Measurements from ENCODE around the gene MDFIC2.

Gene MDFIC2

DNA sequence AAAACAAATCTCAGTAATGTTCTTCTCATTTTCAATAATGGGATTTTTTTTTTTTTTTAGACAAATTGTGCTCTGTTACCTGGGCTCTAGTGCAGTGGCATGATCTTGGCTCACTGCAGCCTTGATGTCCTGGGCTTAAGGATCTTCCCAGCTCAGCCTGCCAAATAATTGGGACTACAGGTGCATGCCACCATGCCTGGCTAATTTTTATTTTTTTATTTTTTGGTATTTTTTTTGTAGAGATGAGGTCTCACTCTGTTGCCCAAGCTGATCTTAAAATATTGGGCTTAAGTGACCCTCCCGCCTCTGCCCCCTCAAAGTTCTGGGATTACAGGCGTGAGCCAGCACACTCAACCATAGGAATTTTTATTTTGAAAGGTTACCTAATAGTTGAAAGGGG, 126.2 kb downstream of the MDFIC2 start:
- TF ChIP-seq, protein P1, sequence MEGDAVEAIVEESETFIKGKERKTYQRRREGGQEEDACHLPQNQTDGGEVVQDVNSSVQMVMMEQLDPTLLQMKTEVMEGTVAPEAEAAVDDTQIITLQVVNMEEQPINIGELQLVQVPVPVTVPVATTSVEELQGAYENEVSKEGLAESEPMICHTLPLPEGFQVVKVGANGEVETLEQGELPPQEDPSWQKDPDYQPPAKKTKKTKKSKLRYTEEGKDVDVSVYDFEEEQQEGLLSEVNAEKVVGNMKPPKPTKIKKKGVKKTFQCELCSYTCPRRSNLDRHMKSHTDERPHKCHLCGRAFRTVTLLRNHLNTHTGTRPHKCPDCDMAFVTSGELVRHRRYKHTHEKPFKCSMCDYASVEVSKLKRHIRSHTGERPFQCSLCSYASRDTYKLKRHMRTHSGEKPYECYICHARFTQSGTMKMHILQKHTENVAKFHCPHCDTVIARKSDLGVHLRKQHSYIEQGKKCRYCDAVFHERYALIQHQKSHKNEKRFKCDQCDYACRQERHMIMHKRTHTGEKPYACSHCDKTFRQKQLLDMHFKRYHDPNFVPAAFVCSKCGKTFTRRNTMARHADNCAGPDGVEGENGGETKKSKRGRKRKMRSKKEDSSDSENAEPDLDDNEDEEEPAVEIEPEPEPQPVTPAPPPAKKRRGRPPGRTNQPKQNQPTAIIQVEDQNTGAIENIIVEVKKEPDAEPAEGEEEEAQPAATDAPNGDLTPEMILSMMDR (IDR thresholded peaks at IDR 0.05; ENCODE audit: low read length) = no peak
- TF ChIP-seq EZH2 (IDR thresholded peaks at IDR 0.05; ENCODE audit: borderline replicate concordance, low read length) = no peak
- Histone ChIP-seq H3K27ac (ENCODE audit: low read depth, low read length, poor library complexity, severe bottlenecking) (no peak overlapping the region), H3K4me3 (ENCODE audit: low read depth, low read length, poor library complexity, severe bottlenecking) (no peak overlapping the region), H3K36me3 (ENCODE audit: insufficient read depth, low read length) (no peaks in the 10 kb centered on the region), H3K4me1 (ENCODE audit: insufficient read depth, low read length, severe bottlenecking) (no peaks in the 10 kb centered on the region), H3K79me2 (ENCODE audit: insufficient read depth, low read length) (no peaks in the 10 kb centered on the region), H3K9me2 (ENCODE audit: low read depth, low read length) (no peaks in the 10 kb centered on the region), H3K9ac (ENCODE audit: low read length) (no peak overlapping the region), H3K4me2 (ENCODE audit: low read length) (no peak overlapping the region), H4K20me1 (ENCODE audit: insufficient read depth, low read length) (no peaks in the 10 kb centered on the region), H3K9me3 (ENCODE audit: low read length) (no peaks in the 10 kb centered on the region), H2AFZ (ENCODE audit: low read length) (no peak overlapping the region), H3F3A (ENCODE audit: insufficient read depth, low read length) (no peaks in the 10 kb centered on the region), H3K27me3 (ENCODE audit: insufficient read depth, low read length) (no peaks in the 10 kb centered on the region)

DNA sequence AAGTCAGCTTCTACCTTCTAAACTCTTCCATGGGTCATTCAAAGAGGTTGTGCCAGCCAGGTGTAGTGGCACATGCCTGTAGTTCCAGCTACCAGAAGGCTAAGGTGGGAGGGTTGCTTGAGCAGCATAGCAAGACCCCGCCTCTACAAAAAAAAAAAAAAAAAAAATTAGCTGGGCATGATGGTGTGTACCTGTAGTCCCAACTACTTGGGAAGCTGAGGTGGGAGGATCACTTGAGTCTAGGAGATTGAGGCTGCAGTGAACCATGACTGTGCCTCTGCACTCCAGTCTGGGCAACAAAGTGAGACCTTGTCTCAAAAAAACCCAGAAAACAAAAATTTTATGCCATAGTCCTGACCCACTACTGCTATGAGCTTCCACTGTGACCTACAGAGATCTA, 126.8 kb downstream of the MDFIC2 start:
- Histone ChIP-seq H3K9me3 (ENCODE audit: low read length) (no peaks in the 10 kb centered on the region), H3K27me3 (ENCODE audit: insufficient read depth, low read length) (no peaks in the 10 kb centered on the region), H3K4me3 (ENCODE audit: low read depth, low read length, poor library complexity, severe bottlenecking) (no peak overlapping the region), H3K4me2 (ENCODE audit: low read length) (no peak overlapping the region), H3K36me3 (ENCODE audit: insufficient read depth, low read length) (no peaks in the 10 kb centered on the region), H3K9me2 (ENCODE audit: low read depth, low read length) (no peaks in the 10 kb centered on the region), H4K20me1 (ENCODE audit: insufficient read depth, low read length) (no peaks in the 10 kb centered on the region), H3K9ac (ENCODE audit: low read length) (no peak overlapping the region), H3K27ac (ENCODE audit: low read depth, low read length, poor library complexity, severe bottlenecking) (no peak overlapping the region), H3K79me2 (ENCODE audit: insufficient read depth, low read length) (no peaks in the 10 kb centered on the region), H3F3A (ENCODE audit: insufficient read depth, low read length) (no peaks in the 10 kb centered on the region), H3K4me1 (ENCODE audit: insufficient read depth, low read length, severe bottlenecking) (no peaks in the 10 kb centered on the region), H2AFZ (ENCODE audit: low read length) (no peak overlapping the region)
- TF ChIP-seq, protein P1 (IDR thresholded peaks at IDR 0.05; ENCODE audit: low read length) = no peak
- no peak for TF ChIP-seq EZH2 (IDR thresholded peaks at IDR 0.05; ENCODE audit: borderline replicate concordance, low read length)

DNA sequence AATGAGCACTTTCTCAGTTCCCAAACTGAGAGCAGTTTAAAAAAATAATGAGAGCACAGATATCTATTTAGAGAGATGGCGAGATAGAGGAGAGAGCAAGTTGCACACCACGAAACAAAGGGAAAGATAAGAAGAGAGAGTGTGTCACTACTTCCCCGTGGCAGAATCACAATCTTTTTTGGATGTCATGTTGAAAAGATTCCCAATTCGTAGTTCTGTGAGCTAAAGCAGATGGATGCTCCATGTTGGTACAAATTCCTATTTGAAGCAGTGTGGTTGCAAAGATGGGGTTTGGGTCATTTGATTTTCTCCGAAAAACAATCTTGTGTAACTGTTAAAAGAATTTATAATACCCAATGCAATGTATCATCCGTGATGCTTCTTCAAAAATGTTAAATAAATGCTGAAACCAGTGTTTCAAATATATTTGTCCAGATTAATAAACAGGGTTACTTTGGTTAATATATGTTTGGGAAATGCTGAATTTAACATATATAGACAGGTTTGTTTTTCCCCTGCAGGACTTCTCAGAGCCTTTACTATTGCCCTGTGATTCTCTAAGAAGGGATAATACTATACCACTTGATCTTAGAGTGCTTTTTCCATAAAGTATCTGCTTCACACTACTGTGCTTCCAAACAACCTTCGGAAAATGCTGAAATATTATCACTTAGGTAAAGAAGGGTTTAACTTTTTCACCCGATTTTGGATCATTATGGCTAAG, 128.5 kb downstream of the MDFIC2 start:
- TF ChIP-seq, protein P1 (IDR thresholded peaks at IDR 0.05; ENCODE audit: low read length) = no peak
- TF ChIP-seq EZH2 (IDR thresholded peaks at IDR 0.05; ENCODE audit: borderline replicate concordance, low read length) = no peak
- no peaks in the 10 kb centered on the region for H3K36me3 ChIP-seq (ENCODE audit: insufficient read depth, low read length)
- no peaks in the 10 kb centered on the region for H3K4me1 ChIP-seq (ENCODE audit: insufficient read depth, low read length, severe bottlenecking)
- H3K4me2 ChIP-seq (ENCODE audit: low read length) = no peak overlapping the region
- no peak overlapping the region for H3K4me3 ChIP-seq (ENCODE audit: low read depth, low read length, poor library complexity, severe bottlenecking)
- no peaks in the 10 kb centered on the region for H3K9me3 ChIP-seq (ENCODE audit: low read length)
- H3K9ac ChIP-seq (ENCODE audit: low read length) = no peak overlapping the region
- no peak overlapping the region for H3K27ac ChIP-seq (ENCODE audit: low read depth, low read length, poor library complexity, severe bottlenecking)
- H4K20me1 ChIP-seq (ENCODE audit: insufficient read depth, low read length) = no peaks in the 10 kb centered on the region
- H3F3A ChIP-seq (ENCODE audit: insufficient read depth, low read length) = no peaks in the 10 kb centered on the region
- no peaks in the 10 kb centered on the region for H3K27me3 ChIP-seq (ENCODE audit: insufficient read depth, low read length)
- no peak overlapping the region for H2AFZ ChIP-seq (ENCODE audit: low read length)
- no peaks in the 10 kb centered on the region for H3K79me2 ChIP-seq (ENCODE audit: insufficient read depth, low read length)
- H3K9me2 ChIP-seq (ENCODE audit: low read depth, low read length) = no peaks in the 10 kb centered on the region
